Mesothelial cell of epicardium (in vitro differentiated cells): ENCODE results near the gene FAM32A. TPM values are rescaled to one million over a fixed set of nuclear protein-coding genes. Genes with fewer than 3 reads are reported as not detected.

Source experiments
- DNase-seq, 2 experiments: peaks; one replicate each; pipeline ENCODE4 v3.0.0; 2021; ENCODE audit warnings: low spot score in 2 of 2; ENCODE audit not compliant: unreplicated experiment in 2 of 2
- H3K27ac Mint-ChIP-seq: 2 replicates; pipeline ENCODE4 v1.8.0; 2021; ENCODE audit warnings: mixed read lengths
- H3K27me3 Mint-ChIP-seq: 2 replicates; pipeline ENCODE4 v1.8.0; 2021; ENCODE audit warnings: low read depth, mixed read lengths
- H3K36me3 Mint-ChIP-seq: 2 replicates; pipeline ENCODE4 v1.8.0; 2021; ENCODE audit warnings: mixed read lengths
- H3K4me1 Mint-ChIP-seq: 2 replicates; pipeline ENCODE4 v1.8.0; 2021; ENCODE audit warnings: mixed read lengths
- H3K4me3 Mint-ChIP-seq: 2 replicates; pipeline ENCODE4 v1.8.0; 2021; ENCODE audit warnings: mild to moderate bottlenecking, moderate library complexity, mixed read lengths
- H3K9me3 Mint-ChIP-seq: 2 replicates; pipeline ENCODE4 v1.8.0; 2021; ENCODE audit warnings: mixed read lengths
- total RNA-seq: library from RNA; stranded (reverse); gene quantifications from 3 replicates; pipeline ENCODE4 v1.2.1, GENCODE V29; 2021
- TF ChIP-seq, protein P1 (sequence below): fragments of 200-600 bp; sonication (generic); IDR thresholded peaks from one replicate; pipeline ENCODE4 v1.5.0; 2021; ENCODE audit warnings: antibody characterized with exemption; ENCODE audit not compliant: unreplicated experiment

The FAM32A gene
- total RNA-seq, 1 donor from 2014 or later = 90.3 TPM

DNA sequence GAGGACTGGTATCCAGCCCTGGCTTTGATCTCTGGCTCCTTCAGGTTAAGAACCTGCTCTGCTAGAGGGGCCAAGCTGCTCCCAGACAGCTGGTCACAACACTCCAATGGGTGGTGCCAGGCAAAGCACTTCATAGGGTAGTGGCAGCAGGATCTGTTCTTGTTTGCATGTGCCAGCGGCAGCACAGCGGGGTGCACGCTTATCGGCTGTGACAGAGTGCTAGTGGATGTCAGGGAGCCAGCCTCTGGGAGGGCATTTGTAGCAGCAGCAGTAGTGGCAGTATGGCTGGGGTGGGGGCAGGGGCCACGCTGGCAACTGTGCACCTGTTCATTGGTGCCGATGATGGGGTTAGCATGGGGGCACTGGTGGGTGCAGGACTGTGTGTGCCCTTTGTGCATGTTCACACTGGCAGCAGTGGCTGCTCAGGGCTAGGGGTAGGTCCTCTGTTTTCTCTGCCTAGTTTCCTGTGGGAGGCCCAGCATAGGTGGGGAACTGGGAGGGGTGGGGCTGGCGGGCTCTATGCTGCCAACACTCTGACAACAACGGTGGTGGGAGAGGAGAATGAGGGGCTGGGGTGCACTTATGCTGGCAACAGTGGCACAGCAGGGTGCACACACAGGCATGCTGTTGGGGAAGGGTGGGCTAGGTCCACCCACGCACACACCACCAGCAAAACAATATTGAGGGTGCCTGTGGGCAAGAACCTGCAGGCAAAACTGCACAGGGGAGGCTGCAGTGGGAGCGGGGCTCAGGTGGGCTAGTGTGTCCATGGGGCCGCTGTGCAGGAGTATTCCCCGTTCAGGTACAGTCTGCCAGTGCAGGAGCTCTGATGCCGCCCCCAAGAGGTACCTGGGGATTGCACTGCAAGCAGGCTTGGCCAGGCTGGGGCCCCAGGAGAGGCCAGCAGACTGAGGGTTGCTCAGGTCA is 31.8 kb downstream of the FAM32A start:
- Mint-ChIP-seq H3K9me3 (peaks cover 28% of the 10 kb centered on the region), H3K4me1 (no peaks in the 10 kb centered on the region), H3K4me3 (no peak overlapping the region), H3K36me3 (peaks cover 64% of the 10 kb centered on the region), H3K27ac (no peak overlapping the region), H3K27me3 (no peaks in the 10 kb centered on the region)
- TF ChIP-seq, protein P1, sequence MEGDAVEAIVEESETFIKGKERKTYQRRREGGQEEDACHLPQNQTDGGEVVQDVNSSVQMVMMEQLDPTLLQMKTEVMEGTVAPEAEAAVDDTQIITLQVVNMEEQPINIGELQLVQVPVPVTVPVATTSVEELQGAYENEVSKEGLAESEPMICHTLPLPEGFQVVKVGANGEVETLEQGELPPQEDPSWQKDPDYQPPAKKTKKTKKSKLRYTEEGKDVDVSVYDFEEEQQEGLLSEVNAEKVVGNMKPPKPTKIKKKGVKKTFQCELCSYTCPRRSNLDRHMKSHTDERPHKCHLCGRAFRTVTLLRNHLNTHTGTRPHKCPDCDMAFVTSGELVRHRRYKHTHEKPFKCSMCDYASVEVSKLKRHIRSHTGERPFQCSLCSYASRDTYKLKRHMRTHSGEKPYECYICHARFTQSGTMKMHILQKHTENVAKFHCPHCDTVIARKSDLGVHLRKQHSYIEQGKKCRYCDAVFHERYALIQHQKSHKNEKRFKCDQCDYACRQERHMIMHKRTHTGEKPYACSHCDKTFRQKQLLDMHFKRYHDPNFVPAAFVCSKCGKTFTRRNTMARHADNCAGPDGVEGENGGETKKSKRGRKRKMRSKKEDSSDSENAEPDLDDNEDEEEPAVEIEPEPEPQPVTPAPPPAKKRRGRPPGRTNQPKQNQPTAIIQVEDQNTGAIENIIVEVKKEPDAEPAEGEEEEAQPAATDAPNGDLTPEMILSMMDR = no peak
- DNase-seq = no peak

DNA sequence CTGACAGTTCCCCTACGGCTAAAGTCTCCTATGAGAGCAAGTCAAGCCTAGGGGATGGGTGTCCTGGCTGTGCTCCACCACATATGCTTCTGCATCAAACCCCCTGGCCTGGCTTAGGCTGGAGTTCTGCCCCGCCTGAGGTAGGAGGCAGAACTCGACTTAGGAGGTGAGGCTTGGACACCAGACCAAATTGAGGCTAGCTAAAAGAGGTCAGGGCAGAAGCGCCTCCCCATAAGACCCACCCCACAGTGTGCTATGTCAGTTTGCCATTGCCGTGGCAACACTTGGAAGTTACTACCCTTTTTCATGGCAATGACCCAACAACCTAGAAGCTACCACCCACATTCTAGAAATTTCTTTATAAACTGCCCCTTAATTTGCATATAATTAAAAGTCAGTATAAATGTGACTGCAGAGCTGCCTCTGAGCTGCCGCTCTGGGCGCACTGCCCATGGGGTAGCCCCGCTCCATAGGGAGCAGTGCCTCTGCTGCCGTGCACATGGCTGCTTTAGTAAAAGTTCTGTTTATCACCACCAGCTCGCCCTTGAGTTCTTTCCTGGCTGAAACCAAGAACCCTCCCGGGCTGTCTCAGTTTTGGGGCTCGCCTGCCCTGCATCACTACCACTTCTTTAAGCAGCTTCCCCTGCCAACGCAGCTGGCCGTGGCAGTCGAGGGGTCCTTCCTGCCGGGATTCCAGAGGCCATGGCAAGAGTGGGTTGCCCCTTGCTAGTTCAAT is 32.7 kb downstream of the FAM32A start:
- peaks cover 60% of the 10 kb centered on the region for H3K36me3 Mint-ChIP-seq

GRCh38 chr19:16218851-16219250 is 33.6 kb downstream of the FAM32A start:
- Mint-ChIP-seq H3K27ac (no peak overlapping the region), H3K9me3 (peaks cover 28% of the 10 kb centered on the region), H3K36me3 (peaks cover 60% of the 10 kb centered on the region), H3K27me3 (no peaks in the 10 kb centered on the region), H3K4me1 (no peaks in the 10 kb centered on the region), H3K4me3 (no peak overlapping the region)
- TF ChIP-seq, protein P1 = no peak
- no peak for DNase-seq

More for the DNA sequence above, 32.7 kb downstream of the FAM32A start:
- Mint-ChIP-seq H3K9me3 (peaks cover 28% of the 10 kb centered on the region), H3K27me3 (no peaks in the 10 kb centered on the region), H3K4me1 (no peaks in the 10 kb centered on the region), H3K27ac (no peak overlapping the region), H3K4me3 (no peak overlapping the region)
- no peak for DNase-seq
- TF ChIP-seq, protein P1 = no peak

DNA sequence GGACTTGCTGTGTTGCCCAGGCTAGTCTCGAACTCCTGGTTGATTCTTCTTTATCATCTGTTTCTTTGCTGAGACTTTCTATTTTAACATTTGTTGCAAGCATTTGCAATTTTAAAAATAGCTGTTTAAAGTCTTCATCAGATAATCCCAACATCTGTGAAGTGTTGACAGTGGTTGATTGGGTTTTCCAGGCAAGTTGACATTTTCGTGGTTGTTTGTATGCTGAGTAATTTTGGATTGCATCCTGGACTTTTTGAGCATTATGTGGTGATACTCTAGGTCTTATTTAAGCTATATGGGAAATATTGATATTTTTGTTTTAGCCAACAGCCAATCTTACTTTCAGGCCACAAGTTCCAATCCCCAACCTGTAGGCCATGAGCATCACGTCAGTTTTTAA is 37.6 kb downstream of the FAM32A start:
- Mint-ChIP-seq H3K4me3 (no peak overlapping the region), H3K36me3 (peaks cover 46% of the 10 kb centered on the region)

DNA sequence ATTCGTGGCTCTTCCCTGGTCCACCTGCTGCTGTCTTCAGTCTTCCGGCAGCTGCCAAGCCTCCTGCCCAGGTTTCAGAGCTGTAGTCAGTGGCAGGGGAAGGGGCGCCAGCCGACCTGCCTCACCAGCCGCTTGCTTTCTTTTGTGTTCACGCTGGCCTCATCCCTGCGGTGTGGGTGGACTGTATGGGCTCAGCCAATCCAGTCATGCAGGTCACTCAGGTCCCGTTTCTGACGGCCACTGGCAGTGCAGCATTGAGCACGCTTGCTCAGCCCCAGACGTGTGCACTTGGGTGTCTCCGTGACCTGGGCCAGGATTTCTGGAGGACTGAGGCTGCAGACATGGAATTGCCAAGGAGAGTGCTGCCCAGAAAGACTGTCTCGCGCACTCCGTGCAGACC is 38.5 kb downstream of the FAM32A start:
- no peaks in the 10 kb centered on the region for H3K4me1 Mint-ChIP-seq
- H3K9me3 Mint-ChIP-seq = peaks cover 18% of the 10 kb centered on the region

More for the DNA sequence above, 37.6 kb downstream of the FAM32A start:
- Mint-ChIP-seq H3K27me3 (no peaks in the 10 kb centered on the region), H3K9me3 (peaks cover 23% of the 10 kb centered on the region), H3K4me1 (no peaks in the 10 kb centered on the region), H3K27ac (no peak overlapping the region)
- TF ChIP-seq, protein P1 = no peak
- no peak for DNase-seq

More for the DNA sequence above, 38.5 kb downstream of the FAM32A start:
- TF ChIP-seq, protein P1 = no peak
- peaks cover 39% of the 10 kb centered on the region for H3K36me3 Mint-ChIP-seq
- no peak overlapping the region for H3K27ac Mint-ChIP-seq
- DNase-seq = no peak
- H3K4me3 Mint-ChIP-seq = no peak overlapping the region
- no peaks in the 10 kb centered on the region for H3K27me3 Mint-ChIP-seq
